ENCODE measurements around the gene ABHD12B. TPM values are rescaled to one million over a fixed set of nuclear protein-coding genes. Genes with fewer than 3 reads are reported as not detected.
A peak's percentile ranks its signal among the peaks of the same experiment; 100 is the strongest.
"Not testable (repeated sequence)": the region's sequence is repeated elsewhere in the genome, so short reads cannot be mapped to it uniquely, and the experiment has no call there.

The ABHD12B gene
- total RNA-seq, 1 experiment from 2014 or later: not detected

- in situ Hi-C loops (cut with HindIII; ENCODE audit: low pct_unique_long_range_greater_than_20kb, low sequenced_read_pairs): no loop called here
Observed at GRCh38 chr14:50871228-50871627, 625 bp upstream of the ABHD12B start.

GRCh38 chr14:50874757-50875156 lies 2.9 kb downstream of the ABHD12B start:
- no peak for DNase-seq (ENCODE audit: low read depth, low spot score)
- in situ Hi-C loops (cut with HindIII; ENCODE audit: low pct_unique_long_range_greater_than_20kb, low sequenced_read_pairs): no loop called here

More at GRCh38 chr14:50871228-50871627, 625 bp upstream of the ABHD12B start:
- no peak for DNase-seq (ENCODE audit: low read depth, low spot score)

GRCh38 chr14:50875359-50876070 lies 3.7 kb downstream of the ABHD12B start:
- in situ Hi-C loops (cut with HindIII; ENCODE audit: low pct_unique_long_range_greater_than_20kb, low sequenced_read_pairs): no loop called here
- DNase-seq (ENCODE audit: low read depth, low spot score): no peak

GRCh38 chr14:50882932-50883826 lies 11.3 kb downstream of the ABHD12B start:
- DNase-seq (ENCODE audit: low read depth, low spot score): no peak

GRCh38 chr14:50883827-50884197 lies 12.0 kb downstream of the ABHD12B start:
- no peak for DNase-seq (ENCODE audit: low read depth, low spot score)
- in situ Hi-C loops (cut with HindIII; ENCODE audit: low pct_unique_long_range_greater_than_20kb, low sequenced_read_pairs): no loop called here

More at GRCh38 chr14:50882932-50883826, 11.3 kb downstream of the ABHD12B start:
- in situ Hi-C loops (cut with HindIII; ENCODE audit: low pct_unique_long_range_greater_than_20kb, low sequenced_read_pairs): no loop called here

GRCh38 chr14:50887476-50887875 lies 15.6 kb downstream of the ABHD12B start:
- in situ Hi-C loops (cut with HindIII; ENCODE audit: low pct_unique_long_range_greater_than_20kb, low sequenced_read_pairs): no loop called here
- DNase-seq (ENCODE audit: low read depth, low spot score): no peak

- DNase-seq (ENCODE audit: low read depth, low spot score): peak; percentile 14
- in situ Hi-C loops (cut with HindIII; ENCODE audit: low pct_unique_long_range_greater_than_20kb, low sequenced_read_pairs): no loop called here
Observed at GRCh38 chr14:50892255-50892654, 20.4 kb downstream of the ABHD12B start.

- in situ Hi-C loops (cut with HindIII; ENCODE audit: low pct_unique_long_range_greater_than_20kb, low sequenced_read_pairs): not testable (repeated sequence)
Observed at GRCh38 chr14:50896421-50896820, 24.6 kb downstream of the ABHD12B start.

GRCh38 chr14:50897005-50897404 lies 25.2 kb downstream of the ABHD12B start:
- in situ Hi-C loops (cut with HindIII; ENCODE audit: low pct_unique_long_range_greater_than_20kb, low sequenced_read_pairs); DNase-seq (ENCODE audit: low read depth, low spot score): not testable (repeated sequence)

More at GRCh38 chr14:50896421-50896820, 24.6 kb downstream of the ABHD12B start:
- DNase-seq (ENCODE audit: low read depth, low spot score): not testable (repeated sequence)

- in situ Hi-C loops (cut with HindIII; ENCODE audit: low pct_unique_long_range_greater_than_20kb, low sequenced_read_pairs): no loop called here
- DNase-seq (ENCODE audit: low read depth, low spot score): no peak
Observed at GRCh38 chr14:50897658-50898175, 25.9 kb downstream of the ABHD12B start.

GRCh38 chr14:50901361-50901760 lies 29.5 kb downstream of the ABHD12B start:
- in situ Hi-C loops (cut with HindIII; ENCODE audit: low pct_unique_long_range_greater_than_20kb, low sequenced_read_pairs): no loop called here
- DNase-seq (ENCODE audit: low read depth, low spot score): no peak

- no peak for DNase-seq (ENCODE audit: low read depth, low spot score)
- in situ Hi-C loops (cut with HindIII; ENCODE audit: low pct_unique_long_range_greater_than_20kb, low sequenced_read_pairs): no loop called here
Observed at GRCh38 chr14:50904719-50905118, 32.9 kb downstream of the ABHD12B start.

- peak; percentile 85 for DNase-seq (ENCODE audit: low read depth, low spot score)
- in situ Hi-C loops (cut with HindIII; ENCODE audit: low pct_unique_long_range_greater_than_20kb, low sequenced_read_pairs): no loop called here
Observed at GRCh38 chr14:50906326-50907065, 34.6 kb downstream of the ABHD12B start.

- peak; percentile 35 for DNase-seq (ENCODE audit: low read depth, low spot score)
- in situ Hi-C loops (cut with HindIII; ENCODE audit: low pct_unique_long_range_greater_than_20kb, low sequenced_read_pairs): no loop called here
Observed at GRCh38 chr14:50910495-50911420, 38.9 kb downstream of the ABHD12B start.

GRCh38 chr14:50917449-50917848 lies 45.6 kb downstream of the ABHD12B start:
- in situ Hi-C loops (cut with HindIII; ENCODE audit: low pct_unique_long_range_greater_than_20kb, low sequenced_read_pairs): no loop called here

GRCh38 chr14:50919524-50919923 lies 47.7 kb downstream of the ABHD12B start:
- in situ Hi-C loops (cut with HindIII; ENCODE audit: low pct_unique_long_range_greater_than_20kb, low sequenced_read_pairs): not testable (repeated sequence)

More at GRCh38 chr14:50917449-50917848, 45.6 kb downstream of the ABHD12B start:
- DNase-seq (ENCODE audit: low read depth, low spot score): no peak

More at GRCh38 chr14:50919524-50919923, 47.7 kb downstream of the ABHD12B start:
- DNase-seq (ENCODE audit: low read depth, low spot score): not testable (repeated sequence)

Measured in SK-MEL-5 (cell line).